Measurements from ENCODE around the gene RWDD1. TPM values are rescaled to one million over a fixed set of nuclear protein-coding genes. Genes with fewer than 3 reads are reported as not detected.

The RWDD1 gene
- total and polyA plus RNA-seq, 2 donors (not counting 1 experiment from before 2014, with no cell fraction given), result 18.0 to 22.4 TPM

GRCh38 chr6:116563830-116564229, 7.5 kb upstream of the RWDD1 start:
- WGBS (ENCODE audit: insufficient coverage), result 98% methylated on average over 6 of the region's 9 CpGs

More at GRCh38 chr6:116563830-116564229, 7.5 kb upstream of the RWDD1 start:
- no peak overlapping the region for H3K4me3 Mint-ChIP-seq
- intact Hi-C loops (cut with micrococcal nuclease), result loop anchor here (10.0 kb wide), 1 partner anchor 549 kb away; no protein-coding TSS in a partner anchor
- peaks cover 6% of the 10 kb centered on the region for H3K4me1 Mint-ChIP-seq
- no peak for DNase-seq
- Histone ChIP-seq H3K4me3 (ENCODE audit: control extremely low read depth in 1 of 5, extremely low read depth in 1 of 5, insufficient read depth in 1 of 5, low read depth in 2 of 5, low read length in 4 of 5) (no peak overlapping the region), H3K4me1 (ENCODE audit: control insufficient read depth in 2 of 2, insufficient read depth in 2 of 2, low read length in 2 of 2) (peaks cover 6 to 8% of the 10 kb centered on the region in 2 donors), H3K36me3 (replicated peaks in 1 of 2; ENCODE audit: control extremely low read depth in 1 of 2, control insufficient read depth in 1 of 2, extremely low read depth in 1 of 2, insufficient read depth in 2 of 2, low read length in 1 of 2) (no peaks in the 10 kb centered on the region), H3K27ac (ENCODE audit: low read length in 2 of 2) (no peak overlapping the region), H3K9ac (ENCODE audit: low read length) (no peak overlapping the region), H3K27me3 (replicated peaks in 1 of 4; ENCODE audit: control extremely low read depth in 1 of 4, control insufficient read depth in 3 of 4, insufficient read depth in 4 of 4, low read length in 3 of 4) (peaks cover 0 to 14% (median 9%) of the 10 kb centered on the region in 4 experiments), H3K9me3 (ENCODE audit: control extremely low read depth in 1 of 3, control insufficient read depth in 2 of 3, insufficient read depth in 1 of 3, low read length in 2 of 3) (no peaks in the 10 kb centered on the region), H3K79me2 (ENCODE audit: control insufficient read depth, insufficient read depth, low read length) (no peaks in the 10 kb centered on the region), H2AFZ (ENCODE audit: insufficient read depth, low read depth, low read length, poor library complexity, severe bottlenecking) (no peak overlapping the region), H3K4me2 (replicated peaks; ENCODE audit: low read depth, low read length, poor library complexity, severe bottlenecking) (no peak overlapping the region), H4K20me1 (ENCODE audit: control insufficient read depth, insufficient read depth, low read length, poor library complexity, severe bottlenecking) (no peaks in the 10 kb centered on the region)
- POLR2A ChIA-PET, result no interaction called here
- no peaks in the 10 kb centered on the region for H3K9me3 Mint-ChIP-seq (ENCODE audit: insufficient read depth)
- TF ChIP-seq CTCF (IDR thresholded peaks at IDR 0.05) (no peak), EZH2 (IDR thresholded peaks at IDR 0.05; ENCODE audit: borderline replicate concordance, insufficient read depth, low read depth, low read length, poor library complexity, severe bottlenecking) (no peak)
- CTCF ChIA-PET, result interaction anchor here (1.2 to 6.0 kb wide), 13 partner anchors 8 to 451 kb away, joined by 3 to 62 read pairs (median 6); partner anchors contain the start of genes CALHM4 and RWDD1
- H3K27me3 Mint-ChIP-seq, result peaks cover 31% of the 10 kb centered on the region
- no peak overlapping the region for H3K27ac Mint-ChIP-seq
- no peak for ATAC-seq (ENCODE audit: low read depth)
